SK-N-SH (cell line): ENCODE results near the gene SYNGR1. TPM values are rescaled to one million over a fixed set of nuclear protein-coding genes. Genes with fewer than 3 reads are reported as not detected.

Experiments used
- CTCF ChIA-PET: fragments of 300-600, 350-600 bp; formaldehyde crosslinking; extraction: SDS; loops from one replicate; lab custom pipeline; 2021; lab: Yijun Ruan, JAX
- POLR2A ChIA-PET: fragments of 350-600 bp; sonication (Branson Sonifier 250); formaldehyde crosslinking; extraction: SDS; loops from one replicate; lab custom pipeline; 2020; ENCODE audit warnings: antibody characterized with exemption, inconsistent platforms; lab: Yijun Ruan, JAX
- DNase-seq: peaks from one replicate; pipeline ENCODE4 v3.0.0; 2012
- H2AFZ ChIP-seq: fragments of 200-600 bp; sonication (generic); 2 replicates; pipeline ENCODE4 v1.8.1; 2016; ENCODE audit warnings: antibody characterized with exemption, mild to moderate bottlenecking, low read depth
- H3F3A ChIP-seq: fragments of 200-600 bp; sonication (generic); replicated peaks from 2 replicates; pipeline ENCODE3; 2016; ENCODE audit warnings: antibody characterized with exemption, mild to moderate bottlenecking; ENCODE audit not compliant: insufficient read depth
- H3K27ac ChIP-seq, 2 experiments: fragments of 200-500 bp in 1 of 2; fragments of 200-600 bp in 1 of 2; sonication (Bioruptor generic) in 1 of 2; sonication (generic), shearing (Covaris generic) in 1 of 2; 2 replicates each; pipeline versions ENCODE4 v1.5.1 to v1.6.1; 2014 to 2016; ENCODE audit warnings: low read depth in 2 of 2, inconsistent platforms in 1 of 2, low read length in 1 of 2, mild to moderate bottlenecking in 1 of 2, mixed read lengths in 1 of 2
- H3K27me3 ChIP-seq: fragments of 200-600 bp; sonication (generic), shearing (Covaris generic); 2 replicates; pipeline ENCODE4 v1.6.1; 2016; ENCODE audit warnings: mixed run types; ENCODE audit not compliant: insufficient read depth
- H3K36me3 ChIP-seq, 2 experiments: fragments of 200-500 bp in 1 of 2; fragments of 200-600 bp in 1 of 2; sonication (Bioruptor generic) in 1 of 2; sonication (generic) in 1 of 2; replicated peaks in 1 of 2; 2 replicates each; pipeline versions ENCODE3 to v1.5.1; 2014 to 2016; ENCODE audit warnings: low read length in 1 of 2, mild to moderate bottlenecking in 1 of 2; ENCODE audit not compliant: insufficient read depth in 2 of 2, control insufficient read depth in 1 of 2
- H3K4me1 ChIP-seq, 2 experiments: fragments of 200-500 bp in 1 of 2; fragments of 200-600 bp in 1 of 2; sonication (Bioruptor generic) in 1 of 2; sonication (generic), shearing (Covaris generic) in 1 of 2; 2 replicates each; pipeline versions ENCODE4 v1.5.1 to v1.6.1; 2014 to 2016; ENCODE audit warnings: low read depth in 1 of 2, low read length in 1 of 2, mixed run types in 1 of 2; ENCODE audit not compliant: insufficient read depth in 2 of 2, control insufficient read depth in 1 of 2
- H3K4me2 ChIP-seq: fragments of 200-600 bp; sonication (generic), shearing (Covaris generic); 2 replicates; pipeline ENCODE4 v1.6.1; 2017; ENCODE audit warnings: mixed run types
- H3K4me3 ChIP-seq, 2 experiments: fragments of 200-500 bp in 1 of 2; fragments of 200-600 bp in 1 of 2; sonication (Bioruptor generic) in 1 of 2; sonication (generic), shearing (Covaris generic) in 1 of 2; 2 replicates each; pipeline versions ENCODE4 v1.5.1 to v1.8.1; 2014 to 2016; ENCODE audit warnings: low read depth in 2 of 2, inconsistent platforms in 1 of 2, low read length in 1 of 2, mild to moderate bottlenecking in 1 of 2, mixed read lengths in 1 of 2, moderate library complexity in 1 of 2
- H3K79me2 ChIP-seq: fragments of 200-600 bp; sonication (generic); 2 replicates; pipeline ENCODE4 v1.8.1; 2017; ENCODE audit warnings: mild to moderate bottlenecking; ENCODE audit not compliant: insufficient read depth
- H3K9ac ChIP-seq: fragments of 200-600 bp; sonication (generic); 2 replicates; pipeline ENCODE4 v1.6.1; 2017; ENCODE audit warnings: mixed run types
- H3K9me2 ChIP-seq: fragments of 200-600 bp; sonication (generic); 2 replicates; pipeline ENCODE4 v1.6.1; 2017; ENCODE audit warnings: mixed run types
- H3K9me3 ChIP-seq: fragments of 200-600 bp; sonication (generic); 2 replicates; pipeline ENCODE4 v1.6.1; 2017; ENCODE audit warnings: mixed run types, mild to moderate bottlenecking, moderate library complexity
- H4K20me1 ChIP-seq: fragments of 200-600 bp; sonication (generic); 2 replicates; pipeline ENCODE4 v1.6.1; 2017; ENCODE audit warnings: mild to moderate bottlenecking, mixed run types; ENCODE audit not compliant: insufficient read depth
- ELF1 ChIP-seq: IDR thresholded peaks from 2 replicates; pipeline ENCODE4 v1.4.0; 2012
- EP300 ChIP-seq, 2 experiments: IDR thresholded peaks; 2 replicates each; pipeline versions ENCODE4 v1.4.0 to v1.6.1; 2012; ENCODE audit warnings: borderline replicate concordance in 1 of 2, low read depth in 1 of 2, low read length in 1 of 2
- FOXJ3 ChIP-seq: sonication (generic); formaldehyde crosslinking; IDR thresholded peaks from 2 replicates; pipeline ENCODE4 v1.5.1; 2020; ENCODE audit warnings: mild to moderate bottlenecking, missing genetic modification reagents
- FOXM1 ChIP-seq: IDR thresholded peaks from 2 replicates; pipeline ENCODE4 v1.4.0; 2012; ENCODE audit warnings: low read depth, mild to moderate bottlenecking
- GABPA ChIP-seq: IDR thresholded peaks from 2 replicates; pipeline ENCODE4 v1.4.0; 2012; ENCODE audit warnings: low read depth, mild to moderate bottlenecking
- IRF3 ChIP-seq: fragments of 150-350 bp; IDR thresholded peaks from 2 replicates; pipeline ENCODE4 v1.6.1; 2016; ENCODE audit warnings: mild to moderate bottlenecking, low read depth, low read length
- JUND ChIP-seq: IDR thresholded peaks from 2 replicates; pipeline ENCODE4 v1.4.0; 2012
- MXI1 ChIP-seq: IDR thresholded peaks from 2 replicates; pipeline ENCODE4 v1.6.1; 2012; ENCODE audit warnings: mild to moderate bottlenecking, low read depth, low read length, improper control_type of control experiment
- POLR2AphosphoS5 ChIP-seq: IDR thresholded peaks from 2 replicates; pipeline ENCODE4 v1.6.1; 2012; ENCODE audit warnings: low read depth, low read length
- REST ChIP-seq: IDR thresholded peaks from 2 replicates; pipeline ENCODE4 v1.6.1; 2012; ENCODE audit warnings: mild to moderate bottlenecking, low read depth, low read length, moderate library complexity
- SIN3A ChIP-seq: IDR thresholded peaks from 2 replicates; pipeline ENCODE4 v1.6.1; 2012; ENCODE audit warnings: low read depth, mild to moderate bottlenecking, low read length, moderate library complexity, borderline replicate concordance
- TAF1 ChIP-seq: IDR thresholded peaks from 2 replicates; pipeline ENCODE4 v1.6.1; 2012; ENCODE audit warnings: low read depth, mild to moderate bottlenecking, low read length, moderate library complexity, borderline replicate concordance
- USF2 ChIP-seq: fragments of 150-350 bp; IDR thresholded peaks from 2 replicates; pipeline ENCODE4 v1.6.1; 2017; ENCODE audit warnings: antibody characterized with exemption, low read length, low read depth, borderline replicate concordance
- YY1 ChIP-seq: IDR thresholded peaks from 2 replicates; pipeline ENCODE4 v1.4.0; 2012; ENCODE audit warnings: low read depth, mild to moderate bottlenecking
- ZBTB33 ChIP-seq: IDR thresholded peaks from 2 replicates; pipeline ENCODE4 v1.4.0; 2012; ENCODE audit warnings: low read depth, borderline replicate concordance
- WGBS: methylation state at CpG from one replicate; pipeline ENCODE4 v1.1.6; 2017; ENCODE audit warnings: low lambda C conversion rate; 5-methylcytosine and 5-hydroxymethylcytosine counted together
- polyA plus RNA-seq, 3 experiments: library from polyadenylated mRNA; depleted of rRNA; stranded (reverse); fragments of >200 nt; gene quantifications; 2 replicates each; pipeline ENCODE4 v1.2.3, GENCODE V29; 2012

Gene SYNGR1
- polyA plus RNA-seq, 1 of the 3 experiments (the other 2 are of a cell fraction) = 18.7 TPM

GRCh38 chr22:39415506-39415905, 65.7 kb downstream of the SYNGR1 start:
- no peak for TF ChIP-seq FOXM1
- no peak for TF ChIP-seq JUND
- no peak for TF ChIP-seq SIN3A
- no peak for TF ChIP-seq GABPA
- TF ChIP-seq IRF3 = no peak
- TF ChIP-seq EP300 (IDR thresholded peaks at IDR 0.05; ENCODE audit: borderline replicate concordance in 1 of 2, low read depth in 1 of 2, low read length in 1 of 2) = no peak
- DNase-seq = no peak
- H2AFZ ChIP-seq = no peak overlapping the region
- no peak overlapping the region for H3K4me2 ChIP-seq
- H3K9me3 ChIP-seq = no peaks in the 10 kb centered on the region
- no peaks in the 10 kb centered on the region; a peak in 1 of 4 replicates for H3K4me1 ChIP-seq
- WGBS = 100% methylated on average over 4 of the region's 16 CpGs
- H3F3A ChIP-seq = no peaks in the 10 kb centered on the region
- ChIA-PET CTCF (interaction anchor here (1.1 to 1.9 kb wide), 2 partner anchors 16 to 21 kb away, joined by 3 to 7 read pairs; partner anchors contain the start of gene TAB1), POLR2A (no interaction called here)
- H3K9ac ChIP-seq = no peak overlapping the region
- H3K36me3 ChIP-seq = peaks cover 0 to 2% of the 10 kb centered on the region in 2 experiments
- H3K9me2 ChIP-seq = no peaks in the 10 kb centered on the region
- no peaks in the 10 kb centered on the region for H4K20me1 ChIP-seq
- H3K27ac ChIP-seq = no peak overlapping the region
- H3K79me2 ChIP-seq = no peaks in the 10 kb centered on the region
- H3K4me3 ChIP-seq = no peak overlapping the region
- H3K27me3 ChIP-seq = no peaks in the 10 kb centered on the region

- Histone ChIP-seq H3K27me3 (no peaks in the 10 kb centered on the region), H3F3A (no peaks in the 10 kb centered on the region), H3K79me2 (no peaks in the 10 kb centered on the region), H2AFZ (no peak overlapping the region), H3K9me2 (no peaks in the 10 kb centered on the region), H3K27ac (no peak overlapping the region), H3K9ac (no peak overlapping the region), H3K4me1 (no peaks in the 10 kb centered on the region; a peak in 1 of 4 replicates), H3K4me2 (no peak overlapping the region), H3K9me3 (no peaks in the 10 kb centered on the region), H4K20me1 (no peaks in the 10 kb centered on the region), H3K36me3 (peaks cover 0 to 2% of the 10 kb centered on the region in 2 experiments), H3K4me3 (no peak overlapping the region)
- DNase-seq = no peak
- POLR2A ChIA-PET = no interaction called here
- TF ChIP-seq POLR2AphosphoS5 (no peak), YY1 (no peak), REST (no peak), ZBTB33 (no peak), ELF1 (no peak), MXI1 (no peak), TAF1 (no peak), USF2 (no peak), FOXJ3 (CRISPR knock-in tag) (no peak)
- CTCF ChIA-PET = interaction anchor here (0.6 to 1.9 kb wide), 2 partner anchors 17 to 30 kb away, joined by 3 to 7 read pairs; partner anchors contain the start of gene TAB1
- WGBS = 100% methylated on average over 1 of the region's 7 CpGs
Measured at GRCh38 chr22:39416319-39416718, 66.5 kb downstream of the SYNGR1 start.
